ENCODE data around the gene RANBP1.
A peak's percentile ranks its signal among the peaks of the same experiment; 100 is the strongest.
"Not testable (repeated sequence)": the region's sequence is repeated elsewhere in the genome, so short reads cannot be mapped to it uniquely, and the experiment has no call there.

Gene RANBP1

DNA sequence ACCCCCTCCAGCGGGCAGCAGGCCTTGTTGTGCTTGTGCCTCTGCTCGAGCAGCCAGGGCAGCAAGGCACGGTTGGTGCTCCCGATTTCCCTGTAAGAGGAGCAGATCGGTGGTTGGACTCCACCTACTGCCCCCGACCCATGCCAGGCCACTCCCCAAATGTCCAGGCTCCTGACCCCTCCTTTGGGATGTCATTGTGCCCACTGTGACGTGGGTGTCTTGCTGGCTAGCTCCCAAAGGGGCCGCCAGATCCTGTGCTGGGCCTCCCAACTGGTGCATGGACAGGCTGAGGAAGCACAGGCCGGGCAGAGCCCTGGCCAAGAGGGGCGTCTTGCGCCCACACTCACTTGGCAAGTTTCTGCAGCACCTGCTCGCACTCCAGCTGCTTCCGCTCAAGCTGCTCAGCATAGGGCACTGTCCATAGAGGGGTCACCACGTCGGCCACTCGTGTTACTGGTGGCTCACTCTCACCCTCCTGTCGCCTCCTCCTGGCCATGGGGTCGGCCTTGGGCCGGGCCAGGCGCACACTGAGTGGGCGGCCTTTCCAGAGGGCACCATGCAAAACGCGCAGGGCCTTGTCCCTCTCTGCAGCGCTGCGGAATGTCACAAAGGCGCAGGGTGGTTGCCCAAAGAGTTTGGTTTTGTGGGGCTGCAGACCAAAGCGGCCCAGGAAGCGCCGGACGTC lies at the start of gene RANBP1:
RANBP1 (plus strand) TSS at position 414 of the 685 bp plus-strand sequence; CDS start at position 495, 81 bp downstream.
- peak within 1 kb of the TSS; percentile 80 for H3K4me3 ChIP-seq (ENCODE audit: low read length)
- DNase-seq (ENCODE audit: low read depth), result no peak
- TF ChIP-seq, protein P1, sequence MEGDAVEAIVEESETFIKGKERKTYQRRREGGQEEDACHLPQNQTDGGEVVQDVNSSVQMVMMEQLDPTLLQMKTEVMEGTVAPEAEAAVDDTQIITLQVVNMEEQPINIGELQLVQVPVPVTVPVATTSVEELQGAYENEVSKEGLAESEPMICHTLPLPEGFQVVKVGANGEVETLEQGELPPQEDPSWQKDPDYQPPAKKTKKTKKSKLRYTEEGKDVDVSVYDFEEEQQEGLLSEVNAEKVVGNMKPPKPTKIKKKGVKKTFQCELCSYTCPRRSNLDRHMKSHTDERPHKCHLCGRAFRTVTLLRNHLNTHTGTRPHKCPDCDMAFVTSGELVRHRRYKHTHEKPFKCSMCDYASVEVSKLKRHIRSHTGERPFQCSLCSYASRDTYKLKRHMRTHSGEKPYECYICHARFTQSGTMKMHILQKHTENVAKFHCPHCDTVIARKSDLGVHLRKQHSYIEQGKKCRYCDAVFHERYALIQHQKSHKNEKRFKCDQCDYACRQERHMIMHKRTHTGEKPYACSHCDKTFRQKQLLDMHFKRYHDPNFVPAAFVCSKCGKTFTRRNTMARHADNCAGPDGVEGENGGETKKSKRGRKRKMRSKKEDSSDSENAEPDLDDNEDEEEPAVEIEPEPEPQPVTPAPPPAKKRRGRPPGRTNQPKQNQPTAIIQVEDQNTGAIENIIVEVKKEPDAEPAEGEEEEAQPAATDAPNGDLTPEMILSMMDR (IDR thresholded peaks at IDR 0.05; ENCODE audit: insufficient read depth, low read depth, low read length, missing control alignments), result no peak

DNA sequence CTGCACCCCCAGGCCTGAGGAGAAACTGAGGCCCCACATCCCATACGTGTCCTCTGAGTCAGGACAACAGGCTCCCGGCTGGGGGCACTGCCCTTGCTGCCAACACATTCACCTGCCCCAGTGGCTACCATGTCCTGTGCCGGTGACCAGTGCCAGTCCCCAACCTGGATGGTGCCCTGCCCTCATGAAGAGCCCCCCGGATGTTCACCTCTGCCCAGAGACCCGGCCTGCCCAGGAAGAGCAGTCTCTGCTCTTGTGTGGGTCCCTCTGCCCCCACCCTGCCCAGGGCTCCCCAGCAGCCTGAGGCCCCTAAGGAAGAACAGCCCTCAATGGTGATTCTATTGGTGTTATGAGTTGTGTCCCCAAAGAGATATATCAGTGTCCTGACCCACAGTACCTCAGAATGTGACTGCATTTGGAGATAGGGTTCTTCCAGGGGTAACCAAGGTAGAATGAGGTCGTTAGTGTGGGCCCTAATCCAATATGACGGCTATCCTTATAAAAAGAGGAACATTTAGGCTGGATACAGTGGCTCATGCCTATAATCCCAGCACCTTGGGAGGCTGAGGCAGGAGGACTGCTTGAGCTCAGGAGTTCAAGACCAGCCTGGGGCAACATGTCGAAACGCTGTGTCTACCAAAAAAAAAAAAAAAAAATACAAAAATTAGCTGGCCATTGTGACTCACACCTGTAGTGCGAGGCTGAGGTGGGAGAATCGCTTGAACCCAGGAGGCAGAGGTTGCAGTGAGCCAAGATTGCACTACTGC lies 49.1 kb upstream of the RANBP1 start:
- DNase-seq (ENCODE audit: low read depth), result no peak
- no peak overlapping the region for H3K4me3 ChIP-seq (ENCODE audit: low read length)
- TF ChIP-seq, protein P1 (IDR thresholded peaks at IDR 0.05; ENCODE audit: insufficient read depth, low read depth, low read length, missing control alignments), result no peak

DNA sequence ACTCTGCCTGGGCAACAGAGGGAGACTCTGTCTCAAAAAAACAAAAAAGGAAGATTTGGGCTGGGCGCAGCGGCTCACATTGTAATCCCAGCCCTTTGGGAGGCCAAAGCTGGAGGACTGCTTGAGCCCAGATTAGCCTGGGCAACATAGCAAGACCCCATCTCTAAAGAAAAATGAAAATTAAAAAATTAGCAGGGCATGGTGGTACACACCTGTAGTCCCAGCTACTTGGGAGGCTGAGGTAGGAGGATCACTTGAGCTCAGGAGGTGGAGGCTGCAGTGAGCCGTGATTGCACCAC lies 48.6 kb upstream of the RANBP1 start:
- DNase-seq (ENCODE audit: low read depth); H3K4me3 ChIP-seq (ENCODE audit: low read length): not testable (repeated sequence)

DNA sequence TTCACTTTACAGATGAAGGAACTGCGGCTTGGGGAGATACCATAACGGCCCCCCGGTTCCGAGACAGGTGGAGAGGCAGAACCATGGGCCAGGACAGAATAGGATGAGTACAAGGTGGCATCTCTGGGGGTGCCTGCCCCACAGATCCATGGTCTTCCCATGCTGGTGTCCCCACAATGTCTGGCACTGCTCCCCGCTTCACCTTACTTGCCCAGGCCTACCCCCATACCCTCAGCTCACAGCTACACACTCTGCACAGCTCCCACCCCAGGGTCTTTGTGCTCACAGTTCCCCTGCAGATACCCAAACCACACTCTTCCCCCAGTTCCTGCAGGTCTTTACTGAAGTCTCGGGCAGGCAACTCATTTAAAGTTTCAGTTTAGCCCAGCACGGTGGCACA lies 47.3 kb upstream of the RANBP1 start:
- no peak overlapping the region for H3K4me3 ChIP-seq (ENCODE audit: low read length)
- DNase-seq (ENCODE audit: low read depth), result no peak

DNA sequence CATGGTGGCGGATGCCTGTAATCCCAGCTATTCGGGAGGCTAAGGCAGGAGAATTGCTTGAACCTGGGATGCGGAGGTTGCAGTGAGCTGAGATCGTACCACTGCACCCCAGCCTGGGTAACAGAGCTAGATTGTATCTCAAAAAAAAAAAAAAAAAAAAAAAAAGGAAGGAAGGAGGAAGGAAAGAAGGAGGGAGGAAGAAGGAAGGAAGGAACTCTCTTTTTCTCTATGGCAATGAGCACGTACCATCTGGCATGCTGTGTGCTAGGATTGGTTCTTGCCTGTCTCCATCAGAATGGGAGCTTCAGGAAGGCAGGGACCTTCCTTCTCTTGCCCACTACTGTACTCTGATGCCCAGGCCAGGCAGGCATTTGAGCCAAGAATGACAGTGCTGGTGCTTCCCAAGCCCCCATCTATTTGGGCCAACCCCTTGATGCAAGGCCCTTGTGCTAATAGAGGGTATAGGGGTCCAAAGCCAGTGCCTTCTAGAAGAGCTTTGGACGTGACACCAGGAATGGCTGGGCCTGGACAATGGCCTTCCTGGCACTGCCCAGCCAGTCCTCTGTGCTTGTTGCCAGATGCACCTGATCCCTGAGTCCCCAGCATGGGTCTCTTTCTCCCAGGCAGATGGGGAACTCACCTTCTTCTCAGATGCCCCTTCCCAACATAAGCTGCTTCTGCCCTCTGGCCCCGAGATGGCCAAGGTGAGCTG lies 46.4 kb upstream of the RANBP1 start:
- TF ChIP-seq, protein P1 (IDR thresholded peaks at IDR 0.05; ENCODE audit: insufficient read depth, low read depth, low read length, missing control alignments), result no peak
- no peak overlapping the region for H3K4me3 ChIP-seq (ENCODE audit: low read length)
- DNase-seq (ENCODE audit: low read depth), result no peak

More for the DNA sequence above, 47.3 kb upstream of the RANBP1 start:
- TF ChIP-seq, protein P1 (IDR thresholded peaks at IDR 0.05; ENCODE audit: insufficient read depth, low read depth, low read length, missing control alignments), result no peak

DNA sequence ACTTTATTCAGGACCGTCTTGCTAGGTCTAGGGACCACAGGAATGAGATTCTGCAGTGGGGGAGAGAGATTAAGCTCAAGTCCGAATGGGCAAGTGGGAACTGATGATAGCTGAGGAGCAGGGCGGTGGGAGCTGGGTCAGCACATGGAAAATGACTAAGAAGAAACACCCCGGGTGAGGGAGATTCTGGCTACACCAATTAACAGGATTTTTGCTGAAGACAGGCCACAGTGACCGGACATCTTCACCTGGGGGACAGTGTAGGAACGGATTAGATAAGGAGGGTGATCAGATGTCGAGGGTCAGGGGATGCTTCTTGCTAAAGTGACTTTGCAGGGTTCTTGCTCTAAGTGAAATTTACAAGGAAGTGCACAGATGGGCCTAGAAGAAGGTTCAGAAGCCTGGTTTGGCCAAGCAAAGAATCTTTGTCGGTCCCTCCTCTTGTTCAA lies 44.4 kb upstream of the RANBP1 start:
- TF ChIP-seq, protein P1 (IDR thresholded peaks at IDR 0.05; ENCODE audit: insufficient read depth, low read depth, low read length, missing control alignments), result no peak
- no peak for DNase-seq (ENCODE audit: low read depth)
- H3K4me3 ChIP-seq (ENCODE audit: low read length), result no peak overlapping the region

DNA sequence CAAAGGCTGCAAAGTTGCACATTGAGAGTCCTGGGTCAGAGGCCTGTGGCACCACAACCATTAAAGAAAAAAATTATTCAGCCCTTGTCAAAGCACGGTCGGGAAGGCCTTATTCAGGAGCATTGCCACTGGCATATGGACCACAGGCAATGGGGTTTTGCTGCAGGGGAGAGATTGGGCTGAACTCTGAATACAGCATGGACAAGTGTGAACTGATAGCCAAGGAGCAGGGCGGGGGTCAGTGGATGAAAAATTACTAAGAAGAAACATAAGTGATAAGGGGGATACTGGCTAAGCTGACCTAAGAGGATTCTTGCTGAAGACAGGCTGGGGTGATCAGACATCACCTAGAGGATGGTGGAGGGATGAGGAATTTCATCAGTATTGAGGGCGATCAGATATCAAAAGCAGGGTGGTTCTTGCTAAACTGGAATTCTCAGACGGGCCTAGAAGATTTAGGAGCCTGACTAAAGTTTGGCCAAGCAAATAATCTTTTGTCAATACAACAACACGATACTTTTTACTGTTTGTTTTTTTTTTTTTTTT lies 39.2 kb upstream of the RANBP1 start:
- H3K4me3 ChIP-seq (ENCODE audit: low read length), result no peak overlapping the region
- TF ChIP-seq, protein P1 (IDR thresholded peaks at IDR 0.05; ENCODE audit: insufficient read depth, low read depth, low read length, missing control alignments), result no peak
- DNase-seq (ENCODE audit: low read depth), result no peak
